ENCODE data around the gene RRAGB.

- no peak for TF ChIP-seq GATA3 (IDR thresholded peaks at IDR 0.05; ENCODE audit: low read depth, low read length)
- TF ChIP-seq GATA2 (IDR thresholded peaks at IDR 0.05; ENCODE audit: low read depth, low read length): no peak
Measured at GRCh38 chrX:55742649-55743048, 25.1 kb downstream of the RRAGB start.
